ENCODE data around the gene ALDH3B2. TPM values are rescaled to one million over a fixed set of nuclear protein-coding genes. Genes with fewer than 3 reads are reported as not detected.

ALDH3B2 gene
- total RNA-seq, 4 donors from 2014 or later = not detected

- DNase-seq (ENCODE audit: extremely low spot score) = no peak
- Histone ChIP-seq H3K27ac (replicated peaks in 1 of 4) (no peak overlapping the region), H3K36me3 (peaks cover under 1 to 11% (median 7%) of the 10 kb centered on the region in 4 donors), H3K9me3 (no peaks in the 10 kb centered on the region), H3K4me1 (peaks cover 9 to 23% (median 15%) of the 10 kb centered on the region in 4 donors), H3K27me3 (peaks cover 0 to 31% (median 10%) of the 10 kb centered on the region in 4 donors), H3K4me3 (no peak overlapping the region)
- WGBS = 79% methylated on average over 7 of the region's 7 CpGs
- intact Hi-C loops (cut with DNase I) = loop anchor here (10.0 kb wide), 1 partner anchor 97 kb away; no protein-coding TSS in a partner anchor
- TF ChIP-seq CTCF (IDR thresholded peaks at IDR 0.05) (no peak), POLR2A (IDR thresholded peaks at IDR 0.05; ENCODE audit: low read depth) (no peak), POLR2AphosphoS5 (IDR thresholded peaks at IDR 0.05) (no peak)
Observed at GRCh38 chr11:67617243-67617953, 57.0 kb downstream of the ALDH3B2 start.

- no peaks in the 10 kb centered on the region for H3K9me3 ChIP-seq
Observed at GRCh38 chr11:67616431-67617242, 57.8 kb downstream of the ALDH3B2 start.

GRCh38 chr11:67615728-67616430 is 58.5 kb downstream of the ALDH3B2 start:
- Histone ChIP-seq H3K4me3 (no peak overlapping the region), H3K4me1 (peaks cover 9 to 23% (median 15%) of the 10 kb centered on the region in 4 donors), H3K36me3 (peaks cover 15 to 26% (median 22%) of the 10 kb centered on the region in 4 donors), H3K27ac (replicated peaks in 1 of 4) (no peak overlapping the region), H3K27me3 (peaks cover 0 to 31% (median 10%) of the 10 kb centered on the region in 4 donors), H3K9me3 (no peaks in the 10 kb centered on the region)
- TF ChIP-seq CTCF (IDR thresholded peaks at IDR 0.05) (peak in 1 of 3 experiments; percentile 0), POLR2A (IDR thresholded peaks at IDR 0.05; ENCODE audit: low read depth) (no peak), EP300 (IDR thresholded peaks at IDR 0.05) (no peak)
- DNase-seq (ENCODE audit: extremely low spot score) = no peak
- intact Hi-C loops (cut with DNase I) = loop anchor here (10.0 kb wide), 1 partner anchor 99 kb away; no protein-coding TSS in a partner anchor
- WGBS = 38% methylated on average over 31 of the region's 34 CpGs

More at GRCh38 chr11:67616431-67617242, 57.8 kb downstream of the ALDH3B2 start:
- DNase-seq (ENCODE audit: extremely low spot score) = no peak
- WGBS = 53% methylated on average over 11 of the region's 11 CpGs
- peaks cover 8 to 18% (median 14%) of the 10 kb centered on the region in 4 donors for H3K36me3 ChIP-seq
- TF ChIP-seq POLR2AphosphoS5 (IDR thresholded peaks at IDR 0.05) (no peak), POLR2A (IDR thresholded peaks at IDR 0.05; ENCODE audit: low read depth) (no peak), CTCF (IDR thresholded peaks at IDR 0.05) (no peak), EP300 (IDR thresholded peaks at IDR 0.05) (no peak)
- no peak overlapping the region for H3K4me3 ChIP-seq
- H3K4me1 ChIP-seq = peaks cover 9 to 23% (median 15%) of the 10 kb centered on the region in 4 donors
- no peak overlapping the region for H3K27ac ChIP-seq (replicated peaks in 1 of 4)
- H3K27me3 ChIP-seq = peaks cover 0 to 31% (median 10%) of the 10 kb centered on the region in 4 donors
- intact Hi-C loops (cut with DNase I) = loop anchor here (10.0 kb wide), 1 partner anchor 98 kb away; no protein-coding TSS in a partner anchor

All from esophagus muscularis mucosa (tissue), 4 donors.